GM12873 (cell line): ENCODE data around the gene MERTK.

Experiments used
- CTCF ChIP-seq: IDR thresholded peaks from 2 replicates; pipeline ENCODE4 v1.5.1; 2012; ENCODE audit warnings: low read depth, mild to moderate bottlenecking, moderate library complexity, low read length, control low read depth; ENCODE audit not compliant: insufficient read depth; ENCODE audit errors: missing control alignments

MERTK gene

GRCh38 chr2:111898703-111899514 is 502 bp downstream of the MERTK start:
- no peak for TF ChIP-seq CTCF

- TF ChIP-seq CTCF, result peak; percentile 9
Observed at GRCh38 chr2:111900859-111901258, 2.5 kb downstream of the MERTK start.

GRCh38 chr2:111903516-111903915 is 5.1 kb downstream of the MERTK start:
- no peak for TF ChIP-seq CTCF

GRCh38 chr2:111903930-111904439 is 5.6 kb downstream of the MERTK start:
- no peak for TF ChIP-seq CTCF

GRCh38 chr2:111904726-111905474 is 6.5 kb downstream of the MERTK start:
- TF ChIP-seq CTCF, result no peak

GRCh38 chr2:111905990-111906735 is 7.8 kb downstream of the MERTK start:
- TF ChIP-seq CTCF, result no peak
